DOHH2 (cell line): ENCODE measurements around the gene PLEKHS1.

ENCODE experiments used
- H3F3A ChIP-seq: fragments of 200-600 bp; sonication (generic), shearing (Covaris generic); 2 replicates; pipeline ENCODE4 v1.6.0; 2016; ENCODE audit warnings: antibody characterized with exemption, mild to moderate bottlenecking; ENCODE audit not compliant: control insufficient read depth, insufficient read depth
- H3K27ac ChIP-seq: fragments of 200-600 bp; sonication (generic); 2 replicates; pipeline ENCODE4 v1.5.1; 2014; ENCODE audit warnings: low read depth, mild to moderate bottlenecking, low read length, moderate library complexity
- H3K27me3 ChIP-seq: fragments of 200-600 bp; sonication (generic); 2 replicates; pipeline ENCODE4 v1.6.1; 2014; ENCODE audit warnings: mild to moderate bottlenecking, low read length, mixed read lengths; ENCODE audit not compliant: control insufficient read depth
- H3K36me3 ChIP-seq: fragments of 200-600 bp; sonication (generic); 2 replicates; pipeline ENCODE4 v1.6.1; 2014; ENCODE audit warnings: mild to moderate bottlenecking, low read length, moderate library complexity, mixed read lengths; ENCODE audit not compliant: control insufficient read depth
- H3K4me1 ChIP-seq: fragments of 200-600 bp; sonication (generic); 2 replicates; pipeline ENCODE4 v1.6.1; 2014; ENCODE audit warnings: mild to moderate bottlenecking, low read length, mixed read lengths; ENCODE audit not compliant: control insufficient read depth
- H3K4me2 ChIP-seq: fragments of 200-600 bp; sonication (generic); 2 replicates; pipeline ENCODE4 v1.6.0; 2014; ENCODE audit warnings: mild to moderate bottlenecking, low read length, moderate library complexity
- H3K4me3 ChIP-seq: fragments of 200-600 bp; sonication (generic); 2 replicates; pipeline ENCODE4 v1.5.1; 2014; ENCODE audit warnings: mild to moderate bottlenecking, low read length, mixed read lengths
- H3K79me2 ChIP-seq: fragments of 200-600 bp; sonication (generic); 2 replicates; pipeline ENCODE4 v1.6.1; 2014; ENCODE audit warnings: mild to moderate bottlenecking, low read length, mixed read lengths; ENCODE audit not compliant: control insufficient read depth
- H3K9me2 ChIP-seq: fragments of 200-600 bp; sonication (generic); replicated peaks from 2 replicates; pipeline ENCODE4 v1.6.1; 2014; ENCODE audit warnings: mild to moderate bottlenecking, low read length, mixed read lengths; ENCODE audit not compliant: control insufficient read depth
- H3K9me3 ChIP-seq: fragments of 200-600 bp; sonication (generic); 2 replicates; pipeline ENCODE4 v1.6.1; 2014; ENCODE audit warnings: antibody characterized with exemption, low read length, mixed read lengths; ENCODE audit not compliant: control insufficient read depth, insufficient read depth
- H4K20me1 ChIP-seq: fragments of 200-600 bp; sonication (generic); 2 replicates; pipeline ENCODE4 v1.6.0; 2014; ENCODE audit warnings: low read depth, mild to moderate bottlenecking, antibody characterized with exemption, low read length, moderate library complexity; ENCODE audit not compliant: control insufficient read depth, insufficient read depth
- EZH2phosphoT487 ChIP-seq: fragments of 200-600 bp; sonication (generic); IDR thresholded peaks from 2 replicates; pipeline ENCODE4 v1.6.1; 2017; ENCODE audit warnings: borderline replicate concordance, mild to moderate bottlenecking, antibody characterized with exemption, low read length, moderate library complexity, mixed read lengths
- TF ChIP-seq, protein P1 (sequence below): fragments of 200-600 bp; sonication (generic); IDR thresholded peaks from one replicate; pipeline ENCODE4 v1.5.1; 2014; ENCODE audit warnings: antibody characterized with exemption, mild to moderate bottlenecking, low read depth, low read length; ENCODE audit not compliant: poor library complexity, severe bottlenecking

Gene PLEKHS1

GRCh38 chr10:113713640-113713982 is 37.9 kb upstream of the PLEKHS1 start:
- Histone ChIP-seq H3K9me3 (no peaks in the 10 kb centered on the region; the same call in 1 of the 2 replicates), H3K4me2 (no peak overlapping the region), H3K27me3 (no peaks in the 10 kb centered on the region), H3K4me1 (peaks cover 14% of the 10 kb centered on the region), H4K20me1 (no peaks in the 10 kb centered on the region), H3K27ac (no peak overlapping the region), H3K36me3 (no peaks in the 10 kb centered on the region), H3K4me3 (no peak overlapping the region), H3F3A (no peaks in the 10 kb centered on the region), H3K79me2 (no peaks in the 10 kb centered on the region), H3K9me2 (no peaks in the 10 kb centered on the region)
- TF ChIP-seq, protein P1, sequence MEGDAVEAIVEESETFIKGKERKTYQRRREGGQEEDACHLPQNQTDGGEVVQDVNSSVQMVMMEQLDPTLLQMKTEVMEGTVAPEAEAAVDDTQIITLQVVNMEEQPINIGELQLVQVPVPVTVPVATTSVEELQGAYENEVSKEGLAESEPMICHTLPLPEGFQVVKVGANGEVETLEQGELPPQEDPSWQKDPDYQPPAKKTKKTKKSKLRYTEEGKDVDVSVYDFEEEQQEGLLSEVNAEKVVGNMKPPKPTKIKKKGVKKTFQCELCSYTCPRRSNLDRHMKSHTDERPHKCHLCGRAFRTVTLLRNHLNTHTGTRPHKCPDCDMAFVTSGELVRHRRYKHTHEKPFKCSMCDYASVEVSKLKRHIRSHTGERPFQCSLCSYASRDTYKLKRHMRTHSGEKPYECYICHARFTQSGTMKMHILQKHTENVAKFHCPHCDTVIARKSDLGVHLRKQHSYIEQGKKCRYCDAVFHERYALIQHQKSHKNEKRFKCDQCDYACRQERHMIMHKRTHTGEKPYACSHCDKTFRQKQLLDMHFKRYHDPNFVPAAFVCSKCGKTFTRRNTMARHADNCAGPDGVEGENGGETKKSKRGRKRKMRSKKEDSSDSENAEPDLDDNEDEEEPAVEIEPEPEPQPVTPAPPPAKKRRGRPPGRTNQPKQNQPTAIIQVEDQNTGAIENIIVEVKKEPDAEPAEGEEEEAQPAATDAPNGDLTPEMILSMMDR = no peak
- TF ChIP-seq EZH2phosphoT487 = no peak

DNA sequence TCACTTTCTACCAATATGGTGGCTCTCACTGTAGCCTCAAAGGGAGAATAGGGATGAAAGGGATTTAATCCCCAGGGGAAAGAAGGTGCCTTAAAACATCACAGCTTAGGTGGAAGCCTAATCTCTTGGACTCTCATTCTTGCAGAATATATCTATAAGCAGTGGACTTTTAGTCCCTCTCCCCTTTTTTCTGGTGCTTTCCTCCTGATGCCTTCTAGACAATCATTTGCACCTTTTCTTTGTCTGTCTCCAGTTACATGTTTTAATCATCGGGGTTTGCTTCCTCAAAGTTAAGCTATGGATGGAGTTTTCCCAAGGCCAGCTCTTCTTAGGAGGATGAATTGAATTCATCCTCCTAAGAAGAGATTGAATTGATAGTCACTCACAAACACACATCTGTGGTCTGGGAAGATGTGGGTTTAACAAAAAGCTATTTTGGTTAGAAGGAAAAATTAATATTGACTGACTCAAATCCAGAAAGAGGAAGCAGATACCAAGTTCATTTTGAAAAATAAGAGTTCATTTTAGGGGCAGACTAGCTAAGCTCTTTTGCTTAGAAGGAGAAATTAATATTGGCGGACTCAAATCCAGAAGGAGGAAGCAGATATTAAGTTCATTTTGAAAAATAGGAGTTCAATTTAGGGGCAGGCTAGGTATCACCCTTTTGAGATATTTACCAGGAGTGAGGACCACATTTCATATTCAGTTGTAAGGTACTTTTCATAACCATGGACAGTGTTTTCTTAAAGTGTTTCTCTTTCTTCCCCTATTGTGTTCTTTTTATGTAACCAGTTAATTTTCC is 35.2 kb upstream of the PLEKHS1 start:
- Histone ChIP-seq H3F3A (no peaks in the 10 kb centered on the region), H3K27ac (no peak overlapping the region), H4K20me1 (no peaks in the 10 kb centered on the region), H3K27me3 (no peaks in the 10 kb centered on the region), H3K4me2 (no peak overlapping the region), H3K79me2 (no peaks in the 10 kb centered on the region), H3K9me3 (no peaks in the 10 kb centered on the region; the same call in 1 of the 2 replicates), H3K9me2 (no peaks in the 10 kb centered on the region), H3K4me1 (peaks cover 14% of the 10 kb centered on the region), H3K36me3 (no peaks in the 10 kb centered on the region), H3K4me3 (no peak overlapping the region)
- TF ChIP-seq, protein P1 = no peak
- TF ChIP-seq EZH2phosphoT487 = no peak

DNA sequence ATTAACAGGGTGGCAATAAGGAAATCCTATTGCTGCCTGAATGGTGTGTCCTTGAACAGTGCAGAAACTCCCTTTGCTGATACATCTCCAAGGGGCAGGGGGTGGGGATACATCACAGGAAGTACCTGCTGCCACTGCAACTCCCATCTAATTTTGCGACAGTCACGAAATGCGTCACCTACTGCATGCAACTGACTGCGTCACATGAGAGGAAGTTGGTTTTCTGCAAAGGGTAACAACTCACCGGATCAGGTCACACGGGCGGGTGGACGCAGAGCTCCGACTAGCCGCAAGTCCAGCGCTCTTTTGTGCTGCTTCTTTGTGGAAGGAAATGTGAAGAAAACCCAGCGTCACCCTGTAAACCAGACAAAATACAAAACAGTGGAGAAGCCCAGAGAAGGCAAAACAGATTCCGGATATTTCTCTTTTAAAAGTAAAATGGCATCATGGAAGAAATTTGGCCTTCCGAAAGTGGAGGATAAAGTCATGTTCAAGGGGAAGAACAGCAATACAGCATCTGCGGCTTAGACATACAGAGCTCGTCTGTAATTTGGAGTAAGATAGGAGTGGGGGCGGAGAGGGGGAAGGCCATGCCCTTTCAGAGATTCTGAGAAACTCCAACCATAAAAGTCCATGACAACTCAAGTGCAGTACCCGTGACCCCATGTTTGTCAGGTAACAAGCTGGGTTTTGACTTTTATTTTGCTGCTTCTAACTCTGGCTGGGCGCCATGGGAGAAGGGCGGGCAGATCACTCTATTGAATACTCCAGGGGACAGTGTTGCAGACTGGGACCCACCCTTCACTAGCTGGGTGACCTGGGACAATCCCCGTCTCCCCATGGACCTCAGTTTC is 32.3 kb upstream of the PLEKHS1 start:
- no peaks in the 10 kb centered on the region for H3K79me2 ChIP-seq
- no peak overlapping the region for H3K4me2 ChIP-seq
- no peaks in the 10 kb centered on the region for H3K9me2 ChIP-seq
- no peaks in the 10 kb centered on the region for H3K27me3 ChIP-seq
- H4K20me1 ChIP-seq = no peaks in the 10 kb centered on the region
- no peak overlapping the region for H3K4me3 ChIP-seq
- peaks cover 9% of the 10 kb centered on the region for H3K4me1 ChIP-seq
- H3F3A ChIP-seq = no peaks in the 10 kb centered on the region
- H3K27ac ChIP-seq = no peak overlapping the region
- TF ChIP-seq EZH2phosphoT487 = no peak
- TF ChIP-seq, protein P1 = no peak
- H3K36me3 ChIP-seq = no peaks in the 10 kb centered on the region
- no peaks in the 10 kb centered on the region for H3K9me3 ChIP-seq
